A549 (cell line): ENCODE results near the gene CPT1A. TPM values are rescaled to one million over a fixed set of nuclear protein-coding genes. Genes with fewer than 3 reads are reported as not detected.

ENCODE experiments used
- ATAC-seq, 2 experiments: fragments of 200-7000 bp in 1 of 2; fragments of >200 bp in 1 of 2; cut with Nextera tagmentation in 1 of 2; cut with Tn5 transposase in 1 of 2; 3 replicates each; pipeline versions ENCODE4 v1.8.0 to v1.9.1; 2018 to 2020; ENCODE audit warnings: mild to moderate bottlenecking in 1 of 2, moderate library complexity in 1 of 2
- CTCF ChIA-PET: fragments of 300-600 bp; sonication (Branson Sonifier 250); formaldehyde crosslinking; extraction: SDS; loops from one replicate; lab custom pipeline; 2021; ENCODE audit warnings: antibody characterized with exemption, inconsistent platforms; lab: Yijun Ruan, JAX
- POLR2A ChIA-PET: fragments of 350-600 bp; formaldehyde crosslinking; extraction: SDS; loops from one replicate; lab custom pipeline; 2021; ENCODE audit warnings: antibody characterized with exemption, inconsistent platforms; lab: Yijun Ruan, JAX
- DNase-seq, 2 experiments: peaks; one replicate each; pipeline versions ENCODE4 v3.0.0 to v3.0.0-alpha.2; 2011 to 2016; ENCODE audit warnings: low read depth in 1 of 2, low spot score in 1 of 2
- FAIRE-seq: peaks from 2 replicates; lab custom pipeline; 2011; peaks lifted over from hg19 to GRCh38; lab: Jason Lieb, UNC
- H3K27ac ChIP-seq, 2 experiments: fragments of >200 bp; sonication (Bioruptor Twin); formaldehyde crosslinking; 3 replicates each; pipeline ENCODE4 v1.5.1; 2016 to 2017
- H3K4me1 ChIP-seq: fragments of >200 bp; sonication (Bioruptor Twin); formaldehyde crosslinking; 3 replicates; pipeline ENCODE4 v1.6.1; 2016
- H3K4me2 ChIP-seq: fragments of >200 bp; sonication (Bioruptor Twin); formaldehyde crosslinking; 3 replicates; pipeline ENCODE4 v1.6.1; 2016
- H3K4me3 ChIP-seq: fragments of >200 bp; sonication (Bioruptor Twin); formaldehyde crosslinking; 3 replicates; pipeline ENCODE4 v1.5.1; 2016
- H3K9me3 ChIP-seq: fragments of >200 bp; sonication (Bioruptor Twin); formaldehyde crosslinking; 3 replicates; pipeline ENCODE4 v1.6.1; 2016
- BCL3 ChIP-seq: fragments of >200 bp; sonication (Bioruptor Twin); formaldehyde crosslinking; IDR thresholded peaks from 3 replicates; pipeline ENCODE4 v1.6.1; 2016
- BHLHE40 ChIP-seq: IDR thresholded peaks from 2 replicates; pipeline ENCODE4 v1.6.1; 2012; ENCODE audit warnings: low read depth, low read length, inconsistent platforms
- CBX8 ChIP-seq: fragments of 200-600 bp; sonication (generic); IDR thresholded peaks from 2 replicates; pipeline ENCODE4 v1.6.1; 2016
- CHD2 ChIP-seq: fragments of 150-350 bp; IDR thresholded peaks from 2 replicates; pipeline ENCODE4 v1.6.1; 2014; ENCODE audit warnings: low read length; ENCODE audit not compliant: partially characterized antibody
- CHD4 ChIP-seq: fragments of 200-600 bp; sonication (generic); IDR thresholded peaks from 2 replicates; pipeline ENCODE4 v1.6.1; 2016; ENCODE audit warnings: antibody characterized with exemption, mild to moderate bottlenecking, borderline replicate concordance
- CTCF ChIP-seq: fragments of >200 bp; sonication (Bioruptor Twin); formaldehyde crosslinking; IDR thresholded peaks from 3 replicates; pipeline ENCODE4 v1.5.1; 2016
- EHF ChIP-seq: fragments of 250-450 bp; sonication (Bioruptor Pico); IDR thresholded peaks from 2 replicates; pipeline ENCODE4 v1.5.0; 2020; ENCODE audit warnings: mild to moderate bottlenecking
- EHMT2 ChIP-seq: fragments of 200-600 bp; sonication (generic); IDR thresholded peaks from 2 replicates; pipeline ENCODE4 v1.6.1; 2016; ENCODE audit warnings: antibody characterized with exemption, low read depth, mild to moderate bottlenecking, moderate library complexity
- ELK1 ChIP-seq: fragments of 150-350 bp; IDR thresholded peaks from 2 replicates; pipeline ENCODE4 v1.6.1; 2014; ENCODE audit warnings: low read depth, mild to moderate bottlenecking, low read length
- ESRRA ChIP-seq: fragments of 150-350 bp; IDR thresholded peaks from 2 replicates; pipeline ENCODE4 v1.6.1; 2014; ENCODE audit warnings: mild to moderate bottlenecking, low read length, borderline replicate concordance
- FOXS1 ChIP-seq: fragments of 250-450 bp; sonication (Bioruptor Pico); IDR thresholded peaks from 2 replicates; pipeline ENCODE4 v1.5.0; 2020; ENCODE audit warnings: mild to moderate bottlenecking, moderate library complexity
- GATA3 ChIP-seq: IDR thresholded peaks from 2 replicates; pipeline ENCODE4 v1.6.1; 2012; ENCODE audit warnings: borderline replicate concordance
- HES2 ChIP-seq: fragments of >200 bp; sonication (Bioruptor Twin); formaldehyde crosslinking; IDR thresholded peaks from 2 replicates; pipeline ENCODE4 v1.6.1; 2016
- HOXA7 ChIP-seq: fragments of 250-450 bp; sonication (Bioruptor Pico); IDR thresholded peaks from 2 replicates; pipeline ENCODE4 v1.5.0; 2020; ENCODE audit warnings: mild to moderate bottlenecking, moderate library complexity
- HOXB13 ChIP-seq: fragments of 250-450 bp; sonication (Bioruptor Pico); IDR thresholded peaks from 2 replicates; pipeline ENCODE4 v1.5.0; 2020; ENCODE audit warnings: low read depth, mild to moderate bottlenecking, moderate library complexity
- HOXB5 ChIP-seq: fragments of 250-450 bp; sonication (Bioruptor Pico); IDR thresholded peaks from 2 replicates; pipeline ENCODE4 v1.5.0; 2020; ENCODE audit warnings: mild to moderate bottlenecking, moderate library complexity
- KDM5A ChIP-seq: fragments of 200-600 bp; sonication (generic); IDR thresholded peaks from 2 replicates; pipeline ENCODE4 v1.6.1; 2016; ENCODE audit warnings: antibody characterized with exemption, mild to moderate bottlenecking
- MAFK ChIP-seq: fragments of 450-650 bp; IDR thresholded peaks from 2 replicates; pipeline ENCODE4 v1.6.1; 2014; ENCODE audit not compliant: partially characterized antibody
- MYC ChIP-seq: IDR thresholded peaks from 2 replicates; pipeline ENCODE4 v1.6.1; 2012; ENCODE audit warnings: mild to moderate bottlenecking, inconsistent platforms, low read length, improper control_type of control experiment, borderline replicate concordance
- NFE2L2 ChIP-seq: fragments of 150-350 bp; conservative IDR thresholded peaks from 2 replicates; pipeline ENCODE4 v1.6.1; 2014; ENCODE audit warnings: low read length
- RFX5 ChIP-seq: fragments of 450-650 bp; IDR thresholded peaks from 2 replicates; pipeline ENCODE4 v1.7.1; 2014; ENCODE audit warnings: antibody characterized with exemption, mild to moderate bottlenecking, moderate library complexity
- SREBF2 ChIP-seq: fragments of 450-650 bp; IDR thresholded peaks from 2 replicates; pipeline ENCODE4 v1.6.1; 2014; ENCODE audit warnings: mild to moderate bottlenecking, moderate library complexity
- TP53 ChIP-seq: fragments of 250-450 bp; sonication (Bioruptor Pico); IDR thresholded peaks from 2 replicates; pipeline ENCODE4 v1.5.0; 2021; ENCODE audit warnings: mild to moderate bottlenecking, moderate library complexity
- USF2 ChIP-seq: fragments of 450-650 bp; IDR thresholded peaks from 2 replicates; pipeline ENCODE4 v1.6.1; 2014; ENCODE audit warnings: antibody characterized with exemption
- ZC3H11A ChIP-seq: fragments of 450-650 bp; IDR thresholded peaks from 2 replicates; pipeline ENCODE4 v1.6.1; 2014; ENCODE audit warnings: antibody characterized with exemption, mild to moderate bottlenecking
- WGBS: methylation state at CpG from one replicate; pipeline ENCODE4 v1.1.6; 2017; ENCODE audit errors: missing lambda C conversion rate; 5-methylcytosine and 5-hydroxymethylcytosine counted together
- polyA plus RNA-seq, 4 experiments: library from polyadenylated mRNA; depleted of rRNA in 3 of 4; stranded (reverse); fragments of >200 nt; fragmentation: RNase III in 1 of 4; extraction: RNeasy Plus Mini Kit Qiagen cat#74134 plus additional on column Dnase treatment in 1 of 4; gene quantifications; 2 replicates in 3 of 4; 3 replicates in 1 of 4; pipeline ENCODE4 v1.2.3, GENCODE V29; 2011 to 2017

The CPT1A gene
- polyA plus RNA-seq, 2 of the 4 experiments (the other 2 are of a cell fraction) = 15.0 to 21.4 TPM

GRCh38 chr11:68817554-68817953 lies 24.2 kb downstream of the CPT1A start:
- no peak for TF ChIP-seq EHF (CRISPR knock-in tag)
- TF ChIP-seq CHD4 = no peak
- peak; percentile 95 for TF ChIP-seq ESRRA
- no peak for TF ChIP-seq HES2
- CTCF ChIA-PET = interaction anchor here (0.6 to 1.0 kb wide), 2 partner anchors 9 to 19 kb away, joined by 3 to 5 read pairs; no protein-coding TSS in a partner anchor
- POLR2A ChIA-PET = no interaction called here

GRCh38 chr11:68816917-68817419 lies 24.7 kb downstream of the CPT1A start:
- 0 out of 6 replicates have a peak, but pooled peaks of 1 of the 2 experiments have one; percentile 23 for ATAC-seq

More at GRCh38 chr11:68817554-68817953, 24.2 kb downstream of the CPT1A start:
- H3K4me1 ChIP-seq = no peaks in the 10 kb centered on the region
- 66% methylated on average over 3 of the region's 4 CpGs for WGBS
- H3K9me3 ChIP-seq = no peaks in the 10 kb centered on the region
- H3K4me3 ChIP-seq = no peak overlapping the region
- FAIRE-seq (no peak), ATAC-seq (no peak), DNase-seq (no peak)
- H3K27ac ChIP-seq = no peak overlapping the region
- no peak overlapping the region for H3K4me2 ChIP-seq

GRCh38 chr11:68816251-68816776 lies 25.4 kb downstream of the CPT1A start:
- 92% methylated on average over 16 of the region's 22 CpGs for WGBS
- POLR2A ChIA-PET = no interaction called here

More at GRCh38 chr11:68816917-68817419, 24.7 kb downstream of the CPT1A start:
- H3K4me2 ChIP-seq = no peak overlapping the region
- CTCF ChIA-PET = interaction anchor here (0.6 to 1.0 kb wide), 2 partner anchors 8 to 19 kb away, joined by 3 to 5 read pairs; no protein-coding TSS in a partner anchor
- TF ChIP-seq ESRRA (no peak), ZC3H11A (no peak), MAFK (no peak), RFX5 (no peak), FOXS1 (no peak), BHLHE40 (no peak), TP53 (CRISPR knock-in tag) (no peak), ELK1 (no peak)
- POLR2A ChIA-PET = no interaction called here
- FAIRE-seq (no peak), DNase-seq (no peak)
- H3K9me3 ChIP-seq = no peaks in the 10 kb centered on the region
- no peaks in the 10 kb centered on the region for H3K4me1 ChIP-seq
- H3K4me3 ChIP-seq = no peak overlapping the region
- H3K27ac ChIP-seq = no peak overlapping the region
- WGBS = 71% methylated on average over 6 of the region's 7 CpGs

GRCh38 chr11:68813773-68814172 lies 27.9 kb downstream of the CPT1A start:
- ChIA-PET POLR2A (no interaction called here), CTCF (interaction anchor here (1.0 kb wide), 1 partner anchor 15 kb away, joined by 4 read pairs; no protein-coding TSS in a partner anchor)
- Histone ChIP-seq H3K4me1 (no peaks in the 10 kb centered on the region), H3K4me3 (no peak overlapping the region), H3K27ac (no peak overlapping the region), H3K4me2 (no peak overlapping the region), H3K9me3 (no peaks in the 10 kb centered on the region)
- FAIRE-seq (no peak), ATAC-seq (no peak), DNase-seq (no peak)
- WGBS = 96% methylated on average over 11 of the region's 11 CpGs
- TF ChIP-seq NFE2L2 (no peak), EHF (CRISPR knock-in tag) (no peak), BCL3 (no peak), KDM5A (no peak), HOXB5 (CRISPR knock-in tag) (no peak), GATA3 (no peak), CTCF (no peak), HOXB13 (CRISPR knock-in tag) (no peak), USF2 (no peak), HES2 (no peak), CBX8 (no peak), ESRRA (no peak), EHMT2 (no peak), SREBF2 (no peak)

More at GRCh38 chr11:68816251-68816776, 25.4 kb downstream of the CPT1A start:
- TF ChIP-seq KDM5A (no peak), RFX5 (no peak), HOXA7 (CRISPR knock-in tag) (no peak), MYC (no peak), HES2 (no peak), CHD2 (no peak)
- TF ChIP-seq, all 56 proteins: peak for 0
- Histone ChIP-seq H3K9me3 (no peaks in the 10 kb centered on the region), H3K4me3 (no peak overlapping the region), H3K4me1 (no peaks in the 10 kb centered on the region), H3K4me2 (no peak overlapping the region), H3K27ac (no peak overlapping the region)
- ATAC-seq (no peak), DNase-seq (no peak), FAIRE-seq (no peak)
- CTCF ChIA-PET = no interaction called here
